OCI-LY7 (cell line): ENCODE data around the gene DNHD1. TPM values are rescaled to one million over a fixed set of nuclear protein-coding genes. Genes with fewer than 3 reads are reported as not detected.

ENCODE experiments used
- BruUV-seq: library from RNA; stranded (reverse); fragments of 400-500 nt; replicated peaks from 2 replicates; lab custom pipeline; 2021; lab: Mats Ljungman, UMichigan
- CTCF ChIA-PET: fragments of 300-600 bp; sonication (Branson Sonifier 250); formaldehyde crosslinking; loops from one replicate; lab custom pipeline; 2022; ENCODE audit warnings: antibody characterized with exemption; ENCODE audit not compliant: unreplicated experiment; lab: Charles Lee
- POLR2A ChIA-PET: fragments of 300-600 bp; sonication (Branson Sonifier 250); formaldehyde crosslinking; loops from one replicate; lab custom pipeline; 2022; ENCODE audit warnings: antibody characterized with exemption; lab: Charles Lee
- DNase-seq: peaks from one replicate; pipeline ENCODE4 v3.0.0-alpha.2; 2015; ENCODE audit warnings: low spot score
- H2AFZ ChIP-seq: fragments of 200-600 bp; sonication (generic), shearing (Covaris generic); 2 replicates; pipeline ENCODE4 v1.6.1; 2014; ENCODE audit warnings: mild to moderate bottlenecking, antibody characterized with exemption, low read length, moderate library complexity
- H3K27ac ChIP-seq: fragments of 200-600 bp; sonication (generic); 2 replicates; pipeline ENCODE4 v1.5.1; 2014; ENCODE audit warnings: mixed run types, low read depth, mild to moderate bottlenecking, moderate library complexity, low read length, inconsistent platforms; ENCODE audit not compliant: poor library complexity, severe bottlenecking
- H3K36me3 ChIP-seq: fragments of 200-600 bp; sonication (generic); 2 replicates; pipeline ENCODE4 v1.6.1; 2014; ENCODE audit warnings: mild to moderate bottlenecking, antibody characterized with exemption, low read length, moderate library complexity, mixed read lengths; ENCODE audit not compliant: insufficient read depth
- H3K4me1 ChIP-seq: fragments of 200-600 bp; sonication (generic); 2 replicates; pipeline ENCODE4 v1.5.1; 2014; ENCODE audit warnings: mild to moderate bottlenecking, low read length; ENCODE audit not compliant: insufficient read depth, poor library complexity, severe bottlenecking
- H3K4me2 ChIP-seq: fragments of 200-600 bp; sonication (generic); 2 replicates; pipeline ENCODE4 v1.6.1; 2014; ENCODE audit warnings: mild to moderate bottlenecking, low read length
- H3K4me3 ChIP-seq: fragments of 200-600 bp; sonication (generic); 2 replicates; pipeline ENCODE4 v1.5.1; 2014; ENCODE audit warnings: mild to moderate bottlenecking, low read depth, low read length; ENCODE audit not compliant: poor library complexity, severe bottlenecking
- H3K79me2 ChIP-seq: fragments of 200-600 bp; sonication (generic); 2 replicates; pipeline ENCODE4 v1.6.1; 2016; ENCODE audit warnings: low read depth, mild to moderate bottlenecking, low read length, moderate library complexity, mixed read lengths; ENCODE audit not compliant: insufficient read depth
- H3K9me2 ChIP-seq: fragments of 200-600 bp; sonication (generic); 2 replicates; pipeline ENCODE4 v1.6.1; 2016; ENCODE audit warnings: mild to moderate bottlenecking, low read length, mixed read lengths; ENCODE audit not compliant: insufficient read depth
- H3K9me3 ChIP-seq: fragments of 200-600 bp; sonication (generic); 2 replicates; pipeline ENCODE4 v1.6.1; 2014; ENCODE audit warnings: mild to moderate bottlenecking, mixed run types, low read length, mixed read lengths
- H4K20me1 ChIP-seq: fragments of 200-600 bp; sonication (generic); 2 replicates; pipeline ENCODE4 v1.6.1; 2014; ENCODE audit warnings: mild to moderate bottlenecking, antibody characterized with exemption, low read length, moderate library complexity, mixed read lengths; ENCODE audit not compliant: insufficient read depth
- CTCF ChIP-seq: fragments of 200-600 bp; sonication (generic); conservative IDR thresholded peaks from 2 replicates; pipeline ENCODE4 v1.5.1; 2014; ENCODE audit warnings: mild to moderate bottlenecking, antibody characterized with exemption, low read length, moderate library complexity, mixed read lengths
- EZH2phosphoT487 ChIP-seq: fragments of 200-600 bp; sonication (generic); IDR thresholded peaks from 2 replicates; pipeline ENCODE4 v1.6.1; 2018; ENCODE audit warnings: low read depth, borderline replicate concordance, mild to moderate bottlenecking, mixed run types, antibody characterized with exemption, low read length, moderate library complexity, mixed read lengths
- intact Hi-C: fragments of 100-400 bp; cut with micrococcal nuclease; formaldehyde crosslinking; loops from one replicate; pipeline ENCODE4 v1.10.0; 2022; ENCODE audit not compliant: unreplicated experiment
- total RNA-seq, 2 experiments: library from RNA; depleted of rRNA in 1 of 2; stranded (reverse); fragments of >200 nt in 1 of 2; shearing (Covaris generic) in 1 of 2; gene quantifications; 2 replicates each; pipeline ENCODE4 v1.2.3, GENCODE V29; 2014 to 2022

The DNHD1 gene
- total RNA-seq, 2 experiments from 2014 or later = 24.3 to 52.7 TPM

- CTCF ChIA-PET = no interaction called here
Observed at GRCh38 chr11:6584528-6584927, 87.4 kb downstream of the DNHD1 start.

GRCh38 chr11:6586434-6587359 is 89.6 kb downstream of the DNHD1 start:
- H3K36me3 ChIP-seq = peaks cover 8% of the 10 kb centered on the region
- ChIA-PET CTCF (no interaction called here), POLR2A (interaction anchor here (0.7 kb wide), 1 partner anchor 11 kb away, joined by 3 read pairs; no protein-coding TSS in a partner anchor)
- H4K20me1 ChIP-seq = no peaks in the 10 kb centered on the region
- intact Hi-C loops = no loop called here
- BruUV-seq = no TSS peak
- H3K79me2 ChIP-seq = no peaks in the 10 kb centered on the region
- H3K4me3 ChIP-seq = no peak overlapping the region
- H3K4me1 ChIP-seq = no peaks in the 10 kb centered on the region
- no peak for DNase-seq
- no peak overlapping the region for H3K27ac ChIP-seq
- H3K9me2 ChIP-seq = no peaks in the 10 kb centered on the region
- H3K4me2 ChIP-seq = no peak overlapping the region
- H2AFZ ChIP-seq = no peak overlapping the region
- H3K9me3 ChIP-seq = peaks cover 23% of the 10 kb centered on the region; the same call in 1 of the 2 replicates
- TF ChIP-seq EZH2phosphoT487 = no peak
- TF ChIP-seq CTCF = no peak

More at GRCh38 chr11:6584528-6584927, 87.4 kb downstream of the DNHD1 start:
- TF ChIP-seq EZH2phosphoT487 = no peak
- TF ChIP-seq CTCF = no peak
- Histone ChIP-seq H4K20me1 (no peaks in the 10 kb centered on the region), H3K79me2 (no peaks in the 10 kb centered on the region), H3K4me3 (no peak overlapping the region), H2AFZ (no peak overlapping the region), H3K4me2 (no peak overlapping the region), H3K27ac (no peak overlapping the region), H3K9me2 (no peaks in the 10 kb centered on the region), H3K9me3 (peaks cover 23% of the 10 kb centered on the region; the same call in 1 of the 2 replicates), H3K4me1 (no peaks in the 10 kb centered on the region), H3K36me3 (no peaks in the 10 kb centered on the region; the same call in 1 of the 2 replicates)
- no peak for DNase-seq
- intact Hi-C loops = no loop called here
- BruUV-seq = no TSS peak
- POLR2A ChIA-PET = no interaction called here
